ENCODE results near the gene BGLAP.
"Not testable (repeated sequence)": the region's sequence is repeated elsewhere in the genome, so short reads cannot be mapped to it uniquely, and the experiment has no call there.

BGLAP gene

GRCh38 chr1:156216361-156217086 lies 25.5 kb upstream of the BGLAP start:
- Mint-ChIP-seq H3K27ac (peak overlapping the region; percentile 100), H3K36me3 (peaks cover 28% of the 10 kb centered on the region), H3K4me1 (peaks cover 62% of the 10 kb centered on the region), H3K4me3 (peak overlapping the region; percentile 81)
- H3K27me3 Mint-ChIP-seq, H3K9me3 Mint-ChIP-seq: not testable (repeated sequence)

- peaks cover 64% of the 10 kb centered on the region for H3K4me1 Mint-ChIP-seq
- no peaks in the 10 kb centered on the region for H3K9me3 Mint-ChIP-seq
- H3K4me3 Mint-ChIP-seq: peak overlapping the region; percentile 81
- H3K27me3 Mint-ChIP-seq: no peaks in the 10 kb centered on the region
- H3K36me3 Mint-ChIP-seq: peaks cover 31% of the 10 kb centered on the region
- peak overlapping the region; percentile 100 for H3K27ac Mint-ChIP-seq
These were observed 24.1 kb upstream of the BGLAP start for GRCh38 chr1:156217871-156218270.

GRCh38 chr1:156220226-156220625 lies 21.8 kb upstream of the BGLAP start:
- H3K9me3 Mint-ChIP-seq: no peaks in the 10 kb centered on the region
- H3K27me3 Mint-ChIP-seq: no peaks in the 10 kb centered on the region
- H3K4me3 Mint-ChIP-seq: peak overlapping the region; percentile 11
- H3K36me3 Mint-ChIP-seq: peaks cover 26% of the 10 kb centered on the region
- H3K4me1 Mint-ChIP-seq: peaks cover 69% of the 10 kb centered on the region
- peak overlapping the region; percentile 95 for H3K27ac Mint-ChIP-seq

GRCh38 chr1:156221986-156222692 lies 19.8 kb upstream of the BGLAP start:
- H3K36me3 Mint-ChIP-seq: peaks cover 31% of the 10 kb centered on the region
- H3K9me3 Mint-ChIP-seq: no peaks in the 10 kb centered on the region
- H3K4me3 Mint-ChIP-seq: peak overlapping the region; percentile 49
- peak overlapping the region; percentile 98 for H3K27ac Mint-ChIP-seq
- H3K27me3 Mint-ChIP-seq: no peaks in the 10 kb centered on the region
- H3K4me1 Mint-ChIP-seq: peaks cover 74% of the 10 kb centered on the region

GRCh38 chr1:156225677-156226014 lies 16.3 kb upstream of the BGLAP start:
- Mint-ChIP-seq H3K27ac (peak overlapping the region; percentile 87), H3K27me3 (no peaks in the 10 kb centered on the region), H3K9me3 (no peaks in the 10 kb centered on the region), H3K4me3 (peak overlapping the region; percentile 32), H3K4me1 (peaks cover 48% of the 10 kb centered on the region), H3K36me3 (peaks cover 26% of the 10 kb centered on the region)

- Mint-ChIP-seq H3K27me3 (no peaks in the 10 kb centered on the region), H3K36me3 (peaks cover 23% of the 10 kb centered on the region), H3K4me3 (no peak overlapping the region), H3K27ac (peak overlapping the region; percentile 87), H3K9me3 (no peaks in the 10 kb centered on the region), H3K4me1 (peaks cover 45% of the 10 kb centered on the region)
These were observed 15.9 kb upstream of the BGLAP start for GRCh38 chr1:156226116-156226538.

- H3K4me3 Mint-ChIP-seq: no peak overlapping the region
These were observed 15.2 kb upstream of the BGLAP start for GRCh38 chr1:156226782-156227181.

GRCh38 chr1:156228501-156228900 lies 13.5 kb upstream of the BGLAP start:
- H3K9me3 Mint-ChIP-seq: no peaks in the 10 kb centered on the region
- H3K27me3 Mint-ChIP-seq: no peaks in the 10 kb centered on the region
- no peak overlapping the region for H3K4me3 Mint-ChIP-seq
- no peak overlapping the region for H3K27ac Mint-ChIP-seq
- peaks cover 13% of the 10 kb centered on the region for H3K36me3 Mint-ChIP-seq
- H3K4me1 Mint-ChIP-seq: peaks cover 21% of the 10 kb centered on the region

More at GRCh38 chr1:156226782-156227181, 15.2 kb upstream of the BGLAP start:
- Mint-ChIP-seq H3K36me3 (peaks cover 17% of the 10 kb centered on the region), H3K4me1 (peaks cover 38% of the 10 kb centered on the region), H3K9me3 (no peaks in the 10 kb centered on the region), H3K27ac (no peak overlapping the region), H3K27me3 (no peaks in the 10 kb centered on the region)

- no peaks in the 10 kb centered on the region for H3K9me3 Mint-ChIP-seq
- H3K4me3 Mint-ChIP-seq: no peak overlapping the region
- peaks cover 11% of the 10 kb centered on the region for H3K4me1 Mint-ChIP-seq
- peaks cover 13% of the 10 kb centered on the region for H3K36me3 Mint-ChIP-seq
- peak overlapping the region; percentile 55 for H3K27ac Mint-ChIP-seq
- no peaks in the 10 kb centered on the region for H3K27me3 Mint-ChIP-seq
These were observed 12.0 kb upstream of the BGLAP start for GRCh38 chr1:156229809-156230472.

- H3K27ac Mint-ChIP-seq: peak overlapping the region; percentile 55
These were observed 11.5 kb upstream of the BGLAP start for GRCh38 chr1:156230473-156230837.

GRCh38 chr1:156232201-156232894 lies 9.6 kb upstream of the BGLAP start:
- H3K9me3 Mint-ChIP-seq: no peaks in the 10 kb centered on the region
- peaks cover 14% of the 10 kb centered on the region for H3K36me3 Mint-ChIP-seq
- no peaks in the 10 kb centered on the region for H3K4me1 Mint-ChIP-seq
- no peaks in the 10 kb centered on the region for H3K27me3 Mint-ChIP-seq
- H3K4me3 Mint-ChIP-seq: no peak overlapping the region
- H3K27ac Mint-ChIP-seq: peak overlapping the region; percentile 12

More at GRCh38 chr1:156230473-156230837, 11.5 kb upstream of the BGLAP start:
- Mint-ChIP-seq H3K9me3 (no peaks in the 10 kb centered on the region), H3K36me3 (peaks cover 11% of the 10 kb centered on the region), H3K4me3 (no peak overlapping the region), H3K4me1 (peaks cover 8% of the 10 kb centered on the region), H3K27me3 (no peaks in the 10 kb centered on the region)

GRCh38 chr1:156233426-156234127 lies 8.4 kb upstream of the BGLAP start:
- no peak overlapping the region for H3K27ac Mint-ChIP-seq
- H3K27me3 Mint-ChIP-seq: no peaks in the 10 kb centered on the region
- no peak overlapping the region for H3K4me3 Mint-ChIP-seq
- no peaks in the 10 kb centered on the region for H3K4me1 Mint-ChIP-seq
- H3K36me3 Mint-ChIP-seq: peaks cover 12% of the 10 kb centered on the region
- no peaks in the 10 kb centered on the region for H3K9me3 Mint-ChIP-seq

GRCh38 chr1:156236164-156236563 lies 5.8 kb upstream of the BGLAP start:
- no peak overlapping the region for H3K27ac Mint-ChIP-seq
- peaks cover 15% of the 10 kb centered on the region for H3K36me3 Mint-ChIP-seq
- H3K9me3 Mint-ChIP-seq: no peaks in the 10 kb centered on the region
- no peak overlapping the region for H3K4me3 Mint-ChIP-seq
- H3K4me1 Mint-ChIP-seq: no peaks in the 10 kb centered on the region
- H3K27me3 Mint-ChIP-seq: no peaks in the 10 kb centered on the region

- no peaks in the 10 kb centered on the region for H3K27me3 Mint-ChIP-seq
- H3K36me3 Mint-ChIP-seq: peaks cover 15% of the 10 kb centered on the region
- no peaks in the 10 kb centered on the region for H3K4me1 Mint-ChIP-seq
- no peak overlapping the region for H3K4me3 Mint-ChIP-seq
- peak overlapping the region; percentile 35 for H3K27ac Mint-ChIP-seq
- H3K9me3 Mint-ChIP-seq: no peaks in the 10 kb centered on the region
These were observed 3.7 kb upstream of the BGLAP start for GRCh38 chr1:156238248-156238647.

GRCh38 chr1:156241311-156241811 lies 623 bp upstream of the BGLAP start:
- H3K27me3 Mint-ChIP-seq: no peaks in the 10 kb centered on the region
- H3K9me3 Mint-ChIP-seq: no peaks in the 10 kb centered on the region
- H3K4me1 Mint-ChIP-seq: peaks cover 14% of the 10 kb centered on the region
- no peak overlapping the region for H3K4me3 Mint-ChIP-seq
- H3K36me3 Mint-ChIP-seq: peaks cover 7% of the 10 kb centered on the region
- H3K27ac Mint-ChIP-seq: no peak overlapping the region
